HL-60 (cell line): Measurements from ENCODE around the gene CEP68.

Experiments
- GABPA ChIP-seq: IDR thresholded peaks from 2 replicates; pipeline ENCODE4 v1.6.1; 2012; ENCODE audit warnings: low read depth
- POLR2AphosphoS5 ChIP-seq: IDR thresholded peaks from 2 replicates; pipeline ENCODE4 v1.6.1; 2012; ENCODE audit warnings: low read depth
- SPI1 ChIP-seq: IDR thresholded peaks from 2 replicates; pipeline ENCODE4 v1.6.1; 2012; ENCODE audit warnings: low read depth, mild to moderate bottlenecking, borderline replicate concordance
- TF ChIP-seq, protein P1 (sequence below): IDR thresholded peaks from one replicate; pipeline ENCODE4 v1.5.1; 2011; ENCODE audit warnings: low read length, control low read depth, inconsistent platforms; ENCODE audit not compliant: insufficient read depth
- TF ChIP-seq, protein P2 (sequence below): IDR thresholded peaks from 2 replicates; pipeline ENCODE4 v1.6.1; 2012; ENCODE audit warnings: low read depth; ENCODE audit not compliant: insufficient replicate concordance

DNA sequence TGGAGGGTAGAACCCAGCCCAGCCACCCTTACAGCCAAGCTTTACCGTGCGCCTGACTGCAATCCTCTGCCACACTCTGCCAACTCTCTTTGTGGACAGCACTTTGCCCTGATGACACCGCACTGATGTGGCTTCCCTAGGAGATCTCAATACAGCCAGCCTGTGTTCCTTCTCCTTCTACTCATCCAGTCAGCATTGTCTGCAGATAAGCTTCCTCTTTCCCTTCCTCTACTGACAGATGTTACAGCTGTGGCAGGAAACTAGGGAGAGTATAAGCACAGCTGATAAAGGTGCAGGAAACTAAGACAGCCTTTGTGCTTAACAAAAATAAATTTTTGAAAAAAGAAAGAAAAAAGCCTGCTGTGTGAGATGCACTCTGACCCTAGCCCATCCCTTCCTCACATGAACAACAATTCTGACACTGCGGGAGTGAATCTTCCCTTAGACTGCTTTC lies 25.0 kb downstream of the CEP68 start:
- TF ChIP-seq, protein P1, sequence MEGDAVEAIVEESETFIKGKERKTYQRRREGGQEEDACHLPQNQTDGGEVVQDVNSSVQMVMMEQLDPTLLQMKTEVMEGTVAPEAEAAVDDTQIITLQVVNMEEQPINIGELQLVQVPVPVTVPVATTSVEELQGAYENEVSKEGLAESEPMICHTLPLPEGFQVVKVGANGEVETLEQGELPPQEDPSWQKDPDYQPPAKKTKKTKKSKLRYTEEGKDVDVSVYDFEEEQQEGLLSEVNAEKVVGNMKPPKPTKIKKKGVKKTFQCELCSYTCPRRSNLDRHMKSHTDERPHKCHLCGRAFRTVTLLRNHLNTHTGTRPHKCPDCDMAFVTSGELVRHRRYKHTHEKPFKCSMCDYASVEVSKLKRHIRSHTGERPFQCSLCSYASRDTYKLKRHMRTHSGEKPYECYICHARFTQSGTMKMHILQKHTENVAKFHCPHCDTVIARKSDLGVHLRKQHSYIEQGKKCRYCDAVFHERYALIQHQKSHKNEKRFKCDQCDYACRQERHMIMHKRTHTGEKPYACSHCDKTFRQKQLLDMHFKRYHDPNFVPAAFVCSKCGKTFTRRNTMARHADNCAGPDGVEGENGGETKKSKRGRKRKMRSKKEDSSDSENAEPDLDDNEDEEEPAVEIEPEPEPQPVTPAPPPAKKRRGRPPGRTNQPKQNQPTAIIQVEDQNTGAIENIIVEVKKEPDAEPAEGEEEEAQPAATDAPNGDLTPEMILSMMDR: no peak
- TF ChIP-seq POLR2AphosphoS5 (peak; percentile 67; the same call in 1 of the 2 replicates), GABPA (no peak), SPI1 (peak; percentile 47; the same call in 1 of the 2 replicates)
- TF ChIP-seq, protein P2, sequence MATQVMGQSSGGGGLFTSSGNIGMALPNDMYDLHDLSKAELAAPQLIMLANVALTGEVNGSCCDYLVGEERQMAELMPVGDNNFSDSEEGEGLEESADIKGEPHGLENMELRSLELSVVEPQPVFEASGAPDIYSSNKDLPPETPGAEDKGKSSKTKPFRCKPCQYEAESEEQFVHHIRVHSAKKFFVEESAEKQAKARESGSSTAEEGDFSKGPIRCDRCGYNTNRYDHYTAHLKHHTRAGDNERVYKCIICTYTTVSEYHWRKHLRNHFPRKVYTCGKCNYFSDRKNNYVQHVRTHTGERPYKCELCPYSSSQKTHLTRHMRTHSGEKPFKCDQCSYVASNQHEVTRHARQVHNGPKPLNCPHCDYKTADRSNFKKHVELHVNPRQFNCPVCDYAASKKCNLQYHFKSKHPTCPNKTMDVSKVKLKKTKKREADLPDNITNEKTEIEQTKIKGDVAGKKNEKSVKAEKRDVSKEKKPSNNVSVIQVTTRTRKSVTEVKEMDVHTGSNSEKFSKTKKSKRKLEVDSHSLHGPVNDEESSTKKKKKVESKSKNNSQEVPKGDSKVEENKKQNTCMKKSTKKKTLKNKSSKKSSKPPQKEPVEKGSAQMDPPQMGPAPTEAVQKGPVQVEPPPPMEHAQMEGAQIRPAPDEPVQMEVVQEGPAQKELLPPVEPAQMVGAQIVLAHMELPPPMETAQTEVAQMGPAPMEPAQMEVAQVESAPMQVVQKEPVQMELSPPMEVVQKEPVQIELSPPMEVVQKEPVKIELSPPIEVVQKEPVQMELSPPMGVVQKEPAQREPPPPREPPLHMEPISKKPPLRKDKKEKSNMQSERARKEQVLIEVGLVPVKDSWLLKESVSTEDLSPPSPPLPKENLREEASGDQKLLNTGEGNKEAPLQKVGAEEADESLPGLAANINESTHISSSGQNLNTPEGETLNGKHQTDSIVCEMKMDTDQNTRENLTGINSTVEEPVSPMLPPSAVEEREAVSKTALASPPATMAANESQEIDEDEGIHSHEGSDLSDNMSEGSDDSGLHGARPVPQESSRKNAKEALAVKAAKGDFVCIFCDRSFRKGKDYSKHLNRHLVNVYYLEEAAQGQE: no peak
